RKO (cell line): Measurements from ENCODE around the gene CARD11.
A peak's percentile ranks its signal among the peaks of the same experiment; 100 is the strongest.

Source experiments
- DNase-seq: peaks from one replicate; pipeline ENCODE4 v3.0.0-alpha.2; 2016; ENCODE audit warnings: low spot score

Gene CARD11

GRCh38 chr7:2940466-2940865 is 103.2 kb downstream of the CARD11 start:
- no peak for DNase-seq

GRCh38 chr7:2939193-2939885 is 104.3 kb downstream of the CARD11 start:
- DNase-seq = no peak

GRCh38 chr7:2938514-2939192 is 105.0 kb downstream of the CARD11 start:
- DNase-seq = no peak

- DNase-seq = no peak
Observed at GRCh38 chr7:2937701-2938513, 105.8 kb downstream of the CARD11 start.

GRCh38 chr7:2936891-2937580 is 106.6 kb downstream of the CARD11 start:
- no peak for DNase-seq

- DNase-seq = no peak
Observed at GRCh38 chr7:2936301-2936700, 107.4 kb downstream of the CARD11 start.

GRCh38 chr7:2934984-2935740 is 108.5 kb downstream of the CARD11 start:
- no peak for DNase-seq

GRCh38 chr7:2934211-2934731 is 109.4 kb downstream of the CARD11 start:
- peak; percentile 88 for DNase-seq

- no peak for DNase-seq
Observed at GRCh38 chr7:2932402-2933251, 111.0 kb downstream of the CARD11 start.

GRCh38 chr7:2931034-2931415 is 112.6 kb downstream of the CARD11 start:
- no peak for DNase-seq

GRCh38 chr7:2930310-2931033 is 113.2 kb downstream of the CARD11 start:
- DNase-seq = no peak

GRCh38 chr7:2929321-2930201 is 114.1 kb downstream of the CARD11 start:
- no peak for DNase-seq

- DNase-seq = no peak
Observed at GRCh38 chr7:2928613-2929311, 114.9 kb downstream of the CARD11 start.

GRCh38 chr7:2928256-2928612 is 115.4 kb downstream of the CARD11 start:
- no peak for DNase-seq

GRCh38 chr7:2927592-2927991 is 116.1 kb downstream of the CARD11 start:
- DNase-seq = no peak

- no peak for DNase-seq
Observed at GRCh38 chr7:2926896-2927405, 116.7 kb downstream of the CARD11 start.

- no peak for DNase-seq
Observed at GRCh38 chr7:2926120-2926895, 117.4 kb downstream of the CARD11 start.
